CD4-positive, alpha-beta T cell treated with Interferon gamma for 1 hour (primary cell): ENCODE data around the gene PAK1IP1.
"Not testable (repeated sequence)": the region's sequence is repeated elsewhere in the genome, so short reads cannot be mapped to it uniquely, and the experiment has no call there.

ENCODE experiments used
- DNase-seq: peaks from one replicate; pipeline ENCODE4 v3.0.0-alpha.2; 2020

The PAK1IP1 gene

GRCh38 chr6:10694302-10695085 is at the start of gene PAK1IP1, which contains the start of gene C6orf52:
PAK1IP1 (plus strand) TSS chr6:10694972; CDS start chr6:10694986, 14 bp downstream.
C6orf52 (minus strand) TSS chr6:10694616; CDS start chr6:10687550, 7,066 bp downstream.
- peak; percentile 94 for DNase-seq

GRCh38 chr6:10655508-10656055 is 39.2 kb upstream of the PAK1IP1 start:
- DNase-seq: peak; percentile 4

- no peak for DNase-seq
Measured at GRCh38 chr6:10658910-10659698, 35.7 kb upstream of the PAK1IP1 start.

- DNase-seq: no peak
Measured at GRCh38 chr6:10659699-10660348, 34.9 kb upstream of the PAK1IP1 start.

GRCh38 chr6:10660431-10661191 is 34.2 kb upstream of the PAK1IP1 start:
- not testable (repeated sequence) for DNase-seq

GRCh38 chr6:10662207-10662606 is 32.6 kb upstream of the PAK1IP1 start:
- no peak for DNase-seq

GRCh38 chr6:10662742-10663141 is 32.0 kb upstream of the PAK1IP1 start:
- DNase-seq: no peak

GRCh38 chr6:10665595-10665994 is 29.2 kb upstream of the PAK1IP1 start:
- DNase-seq: not testable (repeated sequence)

GRCh38 chr6:10668126-10668917 is 26.4 kb upstream of the PAK1IP1 start:
- DNase-seq: no peak

GRCh38 chr6:10676403-10676802 is 18.4 kb upstream of the PAK1IP1 start:
- DNase-seq: no peak

- DNase-seq: no peak
Measured at GRCh38 chr6:10678456-10678855, 16.3 kb upstream of the PAK1IP1 start.

GRCh38 chr6:10681795-10682194 is 13.0 kb upstream of the PAK1IP1 start:
- DNase-seq: no peak

GRCh38 chr6:10682355-10682988 is 12.3 kb upstream of the PAK1IP1 start:
- no peak for DNase-seq

- DNase-seq: no peak
Measured at GRCh38 chr6:10684618-10685017, 10.2 kb upstream of the PAK1IP1 start.

- no peak for DNase-seq
Measured at GRCh38 chr6:10685092-10685915, 9.5 kb upstream of the PAK1IP1 start.

GRCh38 chr6:10686901-10687300 is 7.9 kb upstream of the PAK1IP1 start:
- no peak for DNase-seq

GRCh38 chr6:10687582-10687981 is 7.2 kb upstream of the PAK1IP1 start:
- DNase-seq: no peak

- DNase-seq: no peak
Measured at GRCh38 chr6:10690651-10691445, 3.9 kb upstream of the PAK1IP1 start.

- DNase-seq: no peak
Measured at GRCh38 chr6:10692965-10693538, 1.7 kb upstream of the PAK1IP1 start.
